GM18519 (cell line): ENCODE data around the gene AFMID.
"Not testable (repeated sequence)": the region's sequence is repeated elsewhere in the genome, so short reads cannot be mapped to it uniquely, and the experiment has no call there.

ENCODE experiments used
- ATAC-seq: cut with Tn5 transposase; IDR thresholded peaks from one replicate; pipeline ENCODE4 v1.9.1; 2021; ENCODE audit warnings: mild to moderate bottlenecking, moderate library complexity; ENCODE audit not compliant: unreplicated experiment, low FRiP score

The AFMID gene

GRCh38 chr17:78252701-78253635, 65.8 kb downstream of the AFMID start:
- ATAC-seq = no peak

- not testable (repeated sequence) for ATAC-seq
Observed at GRCh38 chr17:78253636-78253945, 66.4 kb downstream of the AFMID start.

- ATAC-seq = no peak
Observed at GRCh38 chr17:78253946-78254672, 66.9 kb downstream of the AFMID start.

GRCh38 chr17:78255029-78255656, 68.0 kb downstream of the AFMID start:
- no peak for ATAC-seq

GRCh38 chr17:78255953-78256706, 69.0 kb downstream of the AFMID start:
- no peak for ATAC-seq

- ATAC-seq = no peak
Observed at GRCh38 chr17:78256707-78257591, 69.8 kb downstream of the AFMID start.
